T-helper 9 cell (primary cell): ENCODE results near the gene SULF2.

Experiments used
- DNase-seq: peaks from one replicate; pipeline ENCODE4 v3.0.0-alpha.2; 2020

Gene SULF2

DNA sequence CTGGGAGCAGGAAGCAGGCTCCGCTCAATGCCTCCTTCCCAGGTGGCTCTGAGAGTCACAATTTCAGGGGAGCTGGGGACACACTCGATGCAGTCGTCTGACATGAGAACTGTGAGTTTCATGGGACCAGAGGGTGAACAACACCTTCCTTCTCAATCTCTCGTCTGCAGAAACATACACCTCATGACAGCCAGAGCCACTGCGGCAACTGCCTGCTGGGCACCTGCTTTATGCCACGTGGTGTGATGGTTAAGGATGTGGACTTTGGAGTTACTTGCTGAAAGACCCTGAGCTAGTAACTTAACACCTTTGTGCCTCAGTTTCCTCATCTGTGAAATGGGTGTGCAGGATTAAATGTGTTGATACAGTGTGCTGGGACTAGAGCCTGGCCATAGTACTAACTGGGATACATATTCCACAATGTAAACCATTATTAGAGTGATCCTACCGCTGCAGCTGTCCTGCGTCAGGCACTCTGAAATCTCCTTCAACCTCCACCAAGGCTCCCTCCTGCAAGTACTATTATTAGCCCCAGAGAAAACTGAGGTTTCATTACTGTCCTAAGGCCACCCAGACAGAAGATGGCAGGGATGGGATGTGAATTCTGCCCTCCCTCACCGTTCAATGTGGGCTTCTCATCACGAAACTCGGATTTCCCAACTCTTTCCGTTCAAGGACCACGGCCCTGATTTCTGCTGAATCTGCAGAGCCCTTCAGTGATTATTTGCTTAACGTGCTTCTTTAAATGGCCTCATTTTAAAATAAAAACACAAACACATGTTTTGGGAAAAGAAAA lies 24.4 kb downstream of the SULF2 start:
- DNase-seq: no peak

DNA sequence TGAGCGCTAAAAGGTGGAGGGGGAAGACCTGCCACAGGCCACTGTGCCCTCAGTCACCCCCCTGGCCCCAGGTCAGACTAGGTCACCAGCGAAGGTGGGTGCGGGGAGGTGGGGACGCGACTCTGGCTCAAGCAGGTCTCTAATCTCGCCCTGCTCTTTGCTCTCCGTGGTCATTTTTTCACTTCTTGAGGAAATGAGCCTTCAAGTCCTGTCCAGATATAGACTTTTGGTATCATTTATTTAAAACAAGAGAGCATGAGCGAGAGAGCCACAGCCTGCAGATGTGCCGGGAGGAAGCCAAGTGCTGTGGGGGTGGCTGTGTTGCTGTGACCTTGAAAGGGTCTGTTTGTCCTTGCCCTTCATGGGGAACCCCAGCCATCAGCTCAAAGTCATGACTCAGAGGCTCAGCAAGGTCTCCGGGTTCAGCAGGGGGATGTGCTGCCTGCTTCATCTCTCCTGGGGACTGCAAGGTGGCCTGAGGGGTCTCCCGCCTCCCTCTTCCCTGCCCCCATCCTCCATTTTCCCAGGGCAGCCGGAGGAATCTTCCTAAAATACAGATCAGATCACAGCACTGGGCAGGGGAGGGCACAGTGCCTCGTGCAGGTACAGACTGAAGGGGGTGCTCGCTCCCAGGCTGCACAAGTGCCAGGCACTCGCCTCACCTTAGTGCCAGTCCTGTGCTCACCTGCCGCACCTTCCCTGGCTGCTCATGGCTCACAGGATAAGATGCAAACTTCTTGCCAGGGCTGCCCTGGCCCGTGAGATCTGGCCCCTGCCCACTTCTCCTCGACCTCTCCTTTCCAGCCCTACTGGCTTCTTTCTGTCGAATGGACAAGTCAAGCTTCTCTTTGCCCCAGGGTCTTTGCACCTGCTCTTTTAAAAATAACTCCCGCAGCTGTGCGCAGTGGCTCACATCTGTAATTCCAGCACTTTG lies 26.5 kb downstream of the SULF2 start:
- no peak for DNase-seq

DNA sequence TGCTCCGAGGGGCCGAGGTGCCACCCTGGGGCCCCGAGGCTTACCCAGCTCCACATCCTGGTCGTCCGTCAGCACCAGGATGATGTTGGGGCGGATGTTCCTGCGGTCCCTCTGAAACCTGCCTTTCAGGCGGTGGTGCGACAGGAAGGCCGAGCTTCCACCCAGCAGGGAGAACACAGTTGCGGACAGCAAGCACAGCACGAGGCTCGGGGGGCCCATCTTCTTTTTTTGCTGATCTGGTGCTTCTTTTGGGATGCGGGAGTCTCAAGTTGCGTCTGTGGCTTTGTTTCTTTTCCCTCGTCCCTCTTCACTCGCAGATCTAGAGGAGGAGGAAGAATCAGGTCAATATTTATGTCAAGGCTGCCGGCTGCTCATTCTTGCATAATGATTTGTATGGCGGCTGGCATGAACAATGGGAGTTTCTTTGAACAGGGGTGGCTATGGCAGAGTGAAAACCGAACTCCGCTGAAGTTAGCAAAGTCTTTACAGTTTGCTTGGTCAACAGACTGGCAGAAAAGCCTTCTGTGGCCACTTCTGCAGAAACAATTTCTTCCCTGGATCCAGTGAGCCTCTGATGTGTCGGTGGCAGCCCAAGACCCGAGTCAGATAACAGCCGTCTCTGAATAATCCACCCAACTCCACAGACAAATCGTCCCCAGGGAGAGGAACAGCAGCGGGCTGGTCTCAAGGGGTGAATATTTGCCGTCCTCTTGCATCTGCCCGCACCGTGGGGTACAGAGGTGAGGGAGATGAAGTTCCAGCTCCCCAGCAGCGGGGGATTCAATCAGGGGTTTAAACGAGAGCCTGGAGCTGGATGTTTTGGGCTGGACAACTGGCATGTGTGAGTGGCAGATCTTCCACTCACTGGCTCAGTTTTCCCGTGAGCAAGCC lies 27.9 kb downstream of the SULF2 start:
- DNase-seq: no peak

DNA sequence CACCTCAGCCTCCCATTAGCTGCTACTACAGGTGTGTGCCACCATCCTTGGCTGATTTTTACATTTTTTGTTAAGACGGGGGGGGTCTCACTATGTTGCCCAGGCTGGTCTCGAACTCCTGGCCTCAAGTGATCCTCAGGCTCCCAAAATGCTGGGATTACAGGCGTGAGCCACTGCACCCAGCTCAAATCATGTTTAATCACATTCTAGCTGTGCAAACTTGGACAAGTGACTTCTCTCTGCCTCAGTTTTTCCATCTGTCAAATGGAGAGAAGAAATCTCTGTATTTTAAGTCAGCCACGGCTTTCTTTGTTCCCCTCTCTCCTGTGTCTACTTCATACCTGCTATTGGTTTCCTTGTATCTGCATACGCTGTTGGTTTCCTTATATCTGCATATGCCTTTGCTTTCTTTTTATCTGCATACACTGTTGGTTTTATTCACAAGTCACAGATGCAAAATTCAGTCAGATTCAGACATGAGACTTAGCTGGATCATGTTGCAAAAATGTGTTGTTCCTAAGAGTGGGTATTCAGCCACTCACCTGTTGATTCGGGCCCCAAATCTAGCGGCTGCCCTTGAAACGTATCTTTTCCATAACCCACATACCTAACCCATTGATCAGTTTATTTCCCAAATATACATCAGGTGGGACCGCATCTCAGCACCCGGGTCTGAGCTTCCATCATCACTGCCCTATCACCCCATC lies 30.2 kb downstream of the SULF2 start:
- no peak for DNase-seq

DNA sequence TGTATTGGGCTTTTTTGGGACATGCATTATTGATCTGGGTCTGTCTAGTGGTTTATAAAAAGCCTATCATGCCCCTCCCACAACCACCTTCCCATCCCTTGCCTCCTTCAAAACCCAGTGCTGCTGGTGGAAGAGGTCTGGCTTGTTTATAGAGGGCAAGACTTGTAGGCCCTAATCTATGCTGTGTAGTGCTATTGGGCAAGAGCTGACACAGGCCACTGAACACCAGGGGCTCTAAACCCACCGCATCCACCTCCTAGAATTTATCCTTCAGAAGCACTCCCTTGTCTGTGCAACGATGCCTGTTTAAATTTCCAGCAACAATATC lies 30.9 kb downstream of the SULF2 start:
- DNase-seq: no peak

DNA sequence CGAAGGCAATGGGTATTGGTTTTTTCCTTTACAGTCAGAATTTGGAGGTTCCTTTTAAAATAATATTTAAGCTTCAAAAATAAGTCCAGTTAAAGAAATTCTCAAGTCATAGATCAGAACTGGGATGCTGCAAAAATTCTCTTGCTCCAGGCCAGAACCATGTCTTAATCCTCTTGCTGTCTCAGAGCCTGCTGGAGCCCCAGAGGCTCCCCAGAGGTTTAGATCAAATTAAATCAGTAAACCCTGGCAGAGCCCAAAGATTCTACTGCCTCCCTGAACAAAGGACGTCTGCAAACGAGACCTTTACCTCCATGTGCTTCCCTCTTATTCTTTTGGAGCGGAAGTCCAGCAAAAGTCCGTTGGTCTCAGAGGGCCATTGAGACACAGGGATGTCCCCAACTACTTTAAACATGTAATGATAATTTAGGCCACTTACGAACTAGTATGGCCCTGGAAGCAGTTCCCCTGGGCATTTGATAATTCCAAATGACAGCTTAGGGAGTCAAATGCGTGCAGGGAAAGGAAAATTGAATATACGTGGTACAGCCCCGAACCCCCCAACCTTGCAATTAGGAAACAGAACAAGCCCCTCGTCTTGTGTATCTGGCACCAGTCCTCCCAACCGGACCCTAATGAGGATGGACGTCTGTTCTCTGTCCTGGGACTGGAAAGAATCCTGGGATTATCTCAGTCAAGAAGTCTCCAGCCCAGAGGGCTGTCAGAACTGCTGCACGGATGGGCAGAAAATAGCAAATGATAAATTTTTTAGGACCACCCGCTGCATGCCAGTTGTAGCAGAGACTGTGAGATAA lies 31.5 kb downstream of the SULF2 start:
- DNase-seq: no peak

DNA sequence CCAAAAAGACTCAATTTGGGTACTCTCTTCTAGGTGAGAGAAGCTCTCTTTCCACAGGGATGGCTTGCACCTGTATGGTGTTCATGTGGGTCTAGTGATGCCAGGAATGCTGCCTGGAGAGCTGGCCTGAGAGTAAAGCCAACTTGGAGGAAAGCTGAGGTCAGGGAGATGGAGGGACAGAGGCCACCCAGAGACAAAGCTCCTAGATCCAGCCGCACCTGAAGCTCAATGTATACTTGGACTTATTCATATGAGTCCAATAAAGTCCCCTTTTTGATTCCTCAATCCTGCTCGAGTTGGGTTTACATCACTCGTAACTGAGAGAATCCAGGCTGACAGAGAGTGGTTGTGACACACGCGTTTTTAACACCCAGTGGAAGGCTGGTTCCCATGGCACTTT lies 33.8 kb downstream of the SULF2 start:
- DNase-seq: no peak

DNA sequence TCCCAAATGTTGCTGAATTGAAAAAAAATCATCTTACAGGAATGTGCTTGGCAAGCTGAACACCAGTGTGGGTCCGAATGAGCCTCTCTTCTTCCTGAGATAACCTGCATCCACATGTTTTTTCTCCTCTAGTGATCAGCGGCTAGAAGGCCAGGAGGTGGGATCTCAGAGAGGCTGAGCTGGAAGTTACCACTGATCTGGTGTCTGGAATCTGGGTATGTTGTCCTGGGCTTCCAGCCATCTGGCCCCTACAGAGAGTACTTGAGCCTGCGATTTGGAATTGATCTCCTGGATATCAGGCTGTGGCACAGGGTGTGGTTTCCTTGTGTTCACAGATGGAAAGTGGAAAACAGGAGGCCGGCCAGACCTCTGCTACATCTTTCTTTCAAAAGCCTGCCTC lies 35.9 kb downstream of the SULF2 start:
- DNase-seq: no peak

DNA sequence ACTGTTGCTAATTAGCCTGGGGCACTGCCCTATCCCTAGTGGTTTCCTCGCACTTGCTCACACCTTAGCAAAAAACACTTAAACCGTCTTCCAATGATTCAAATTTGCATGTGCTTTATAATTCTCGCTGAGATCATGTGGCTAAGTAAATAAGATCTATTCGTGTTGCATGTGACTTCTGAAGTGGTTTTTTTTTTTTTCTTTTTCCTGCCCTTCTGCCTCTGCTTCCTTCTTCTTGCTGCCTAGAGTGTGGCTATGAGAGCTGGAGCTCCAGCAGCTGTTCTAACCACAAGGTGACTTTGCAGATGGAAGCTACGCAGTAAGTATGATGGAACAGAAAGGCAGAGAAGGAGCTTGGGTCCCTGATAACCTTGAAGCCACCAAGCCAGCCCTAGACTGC lies 36.5 kb downstream of the SULF2 start:
- DNase-seq: no peak

DNA sequence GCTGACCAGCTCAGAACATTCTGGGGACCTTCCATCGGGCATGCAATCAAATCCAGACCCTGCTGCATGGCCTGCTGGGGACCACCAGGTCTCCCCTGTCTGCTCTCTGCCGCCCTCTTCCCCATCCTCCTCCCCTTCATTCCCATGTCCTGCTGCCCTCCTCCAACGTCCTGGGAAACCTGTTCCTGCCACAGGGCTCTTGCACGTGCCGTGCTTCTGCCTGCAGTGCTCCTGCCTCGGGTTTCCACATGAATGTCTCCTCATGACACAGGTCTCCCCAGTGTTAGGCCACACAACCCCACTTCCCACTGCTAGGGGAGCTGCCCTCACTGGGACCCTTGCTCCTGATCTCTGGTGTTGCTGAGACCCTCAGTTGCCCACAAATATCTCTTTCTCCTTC lies 37.2 kb downstream of the SULF2 start:
- DNase-seq: no peak

DNA sequence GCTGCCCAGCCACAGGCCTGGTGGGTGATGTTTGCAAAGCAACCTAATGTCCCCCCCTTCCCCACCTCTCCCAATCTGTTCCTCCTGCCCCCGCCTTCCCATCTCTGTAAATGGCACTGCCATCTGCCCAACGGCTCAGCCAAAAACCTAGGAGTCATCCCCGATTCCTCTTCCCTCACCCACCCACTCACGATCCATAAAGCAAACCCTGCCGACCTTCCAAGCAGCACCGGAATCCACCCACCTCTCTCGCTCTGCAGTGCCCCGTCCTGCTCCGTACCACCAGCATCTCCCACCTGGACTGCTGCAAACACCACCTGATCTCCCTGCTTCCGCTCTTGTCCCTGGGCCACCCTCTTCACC lies 37.6 kb downstream of the SULF2 start:
- no peak for DNase-seq

DNA sequence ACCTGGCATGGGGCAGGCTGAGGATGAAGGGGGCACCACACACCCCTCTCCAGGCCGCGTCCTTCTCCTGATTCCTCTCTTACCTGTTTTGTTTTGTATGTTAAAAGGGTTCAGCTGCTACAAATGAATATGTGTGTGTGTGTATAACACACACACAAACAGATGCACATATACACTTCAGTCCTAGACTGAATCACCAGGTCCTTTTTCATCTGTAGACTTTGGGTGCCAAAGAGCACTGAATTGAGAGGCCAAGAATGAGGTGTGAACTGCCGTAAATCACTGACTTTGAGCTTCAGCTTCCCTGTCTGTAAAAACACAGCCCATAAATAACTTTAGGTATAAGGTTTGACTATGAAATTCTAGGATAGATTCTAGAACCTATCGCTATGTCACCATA lies 40.5 kb downstream of the SULF2 start:
- DNase-seq: no peak

DNA sequence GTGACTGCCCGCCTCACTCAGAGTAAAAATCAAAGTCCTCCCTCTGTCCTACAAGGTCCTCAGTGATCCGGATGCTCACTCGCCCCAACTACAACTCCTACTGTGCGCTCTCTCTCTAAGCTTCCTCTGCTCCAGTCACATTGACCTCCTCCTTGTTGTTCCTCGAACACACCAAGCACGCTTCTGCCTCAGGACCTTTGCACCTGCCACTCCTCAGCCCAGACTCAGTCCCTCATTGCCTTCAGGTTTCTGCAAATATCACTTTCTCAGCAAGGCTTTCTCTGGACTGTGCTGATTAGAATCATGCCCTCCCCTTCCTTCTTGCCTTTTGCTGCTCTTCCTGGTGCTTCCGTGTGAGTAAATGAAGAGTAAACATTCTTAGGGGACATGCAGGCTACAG lies 41.6 kb downstream of the SULF2 start:
- DNase-seq: no peak

DNA sequence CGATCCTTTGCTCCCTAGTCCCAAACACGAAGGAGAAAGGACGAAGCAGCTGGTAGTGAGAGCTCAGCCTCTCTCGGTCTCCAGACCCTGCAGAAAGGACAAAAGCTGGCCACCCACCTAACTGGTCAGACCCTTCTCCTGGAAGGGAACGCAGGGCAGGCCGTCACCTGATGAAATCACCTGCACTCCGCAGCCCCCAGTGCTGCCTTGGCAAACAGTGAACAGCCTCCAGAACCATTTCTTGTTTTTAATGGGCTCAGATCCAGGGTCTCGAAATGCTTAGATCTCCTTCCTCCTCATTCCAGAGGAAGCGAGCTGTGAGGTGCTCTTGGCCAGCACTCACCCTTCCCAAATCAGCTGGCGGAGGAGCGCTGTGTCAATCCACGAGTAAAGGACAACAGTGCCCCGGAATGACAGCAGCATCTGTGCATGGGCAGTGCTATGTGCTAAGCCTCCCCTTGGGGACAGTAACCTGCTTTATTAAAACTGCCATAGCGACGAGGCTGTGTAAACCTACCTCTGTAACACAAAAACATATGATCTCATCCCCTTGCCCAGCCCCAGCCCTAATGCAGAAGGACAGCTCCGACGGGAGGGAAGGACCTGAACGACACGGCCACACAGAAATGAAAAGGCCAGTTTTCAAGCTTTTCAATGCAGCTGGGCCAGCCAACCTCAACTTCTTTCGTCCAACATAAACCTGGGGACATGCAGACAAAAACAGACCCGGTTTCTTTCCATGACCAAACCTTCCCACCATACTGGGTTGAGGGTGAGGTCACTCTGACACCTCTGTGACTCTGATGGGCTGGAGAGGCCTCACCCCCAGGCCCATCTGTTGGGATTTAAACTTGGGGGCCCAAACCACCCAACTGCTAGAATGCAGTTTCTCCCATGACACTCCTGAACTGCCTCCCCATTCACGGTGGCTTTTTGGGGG lies 43.3 kb downstream of the SULF2 start:
- no peak for DNase-seq

DNA sequence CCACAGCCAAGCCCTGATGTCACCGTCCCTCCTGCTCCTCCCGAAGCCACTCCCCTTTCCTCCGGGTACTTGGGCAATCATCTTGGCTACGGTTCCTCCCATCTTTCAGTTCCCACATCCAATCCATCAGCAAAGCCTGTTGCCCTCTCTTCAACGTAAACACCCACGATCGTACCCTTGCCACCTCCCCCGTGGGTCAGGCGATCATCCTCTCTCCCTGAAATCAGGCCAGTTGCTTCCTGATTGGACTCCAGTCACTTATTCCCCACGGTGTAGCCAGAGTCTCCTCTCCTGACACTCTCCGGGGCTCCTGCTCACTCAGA lies 44.5 kb downstream of the SULF2 start:
- DNase-seq: no peak

DNA sequence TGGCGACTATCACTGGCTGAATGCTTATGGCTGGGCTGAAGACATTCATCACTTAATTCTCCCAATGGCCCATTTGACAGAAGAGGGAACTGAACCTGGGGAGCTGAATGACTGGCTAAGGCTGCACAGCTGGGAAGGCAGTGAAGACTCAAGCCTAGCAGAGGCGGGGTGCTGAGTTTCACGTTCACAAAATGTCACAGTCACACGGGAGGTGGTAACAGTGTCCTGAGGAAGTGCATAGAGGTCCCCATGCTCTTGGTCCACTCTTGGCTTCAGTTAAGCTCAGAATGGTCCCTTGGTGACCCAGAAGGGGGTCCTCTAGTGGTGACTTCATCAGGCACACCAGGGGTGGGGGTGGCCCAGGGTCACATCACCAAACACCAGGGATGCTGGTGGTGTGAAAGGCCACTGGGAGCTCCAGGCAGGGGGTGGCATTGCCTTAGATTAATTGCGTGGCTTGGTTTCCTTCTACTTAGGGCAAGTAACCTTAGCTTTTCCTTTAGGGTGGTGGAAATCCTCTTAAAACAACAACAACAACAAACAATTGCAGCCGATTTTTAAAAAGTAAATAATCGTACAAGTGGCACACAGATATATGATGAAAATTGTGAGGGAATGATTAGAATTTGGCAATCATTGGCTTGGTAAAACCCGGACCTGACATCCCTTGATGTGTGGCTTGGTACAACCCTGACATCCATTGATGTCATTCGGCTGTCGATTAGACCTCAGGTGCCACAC lies 45.0 kb downstream of the SULF2 start:
- no peak for DNase-seq

DNA sequence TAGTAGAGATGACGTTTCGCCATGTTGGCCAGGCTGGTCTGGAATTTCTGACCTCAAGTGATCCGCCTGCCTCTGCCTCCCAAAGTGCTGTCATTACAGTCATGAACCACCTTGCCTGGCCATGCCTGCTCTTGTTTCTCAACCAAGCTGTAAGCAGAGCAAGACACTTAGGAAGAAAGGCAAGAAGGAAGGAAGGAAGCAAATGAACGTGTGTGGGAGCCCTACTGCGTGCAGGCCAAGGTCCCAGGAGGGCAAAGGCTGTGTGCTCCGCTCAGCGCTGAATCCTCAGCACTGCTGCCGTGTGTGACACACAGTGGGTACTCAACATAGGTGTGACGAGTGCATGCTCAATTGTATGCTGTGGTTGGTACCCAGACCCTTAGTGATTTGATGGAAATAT lies 47.4 kb downstream of the SULF2 start:
- no peak for DNase-seq

DNA sequence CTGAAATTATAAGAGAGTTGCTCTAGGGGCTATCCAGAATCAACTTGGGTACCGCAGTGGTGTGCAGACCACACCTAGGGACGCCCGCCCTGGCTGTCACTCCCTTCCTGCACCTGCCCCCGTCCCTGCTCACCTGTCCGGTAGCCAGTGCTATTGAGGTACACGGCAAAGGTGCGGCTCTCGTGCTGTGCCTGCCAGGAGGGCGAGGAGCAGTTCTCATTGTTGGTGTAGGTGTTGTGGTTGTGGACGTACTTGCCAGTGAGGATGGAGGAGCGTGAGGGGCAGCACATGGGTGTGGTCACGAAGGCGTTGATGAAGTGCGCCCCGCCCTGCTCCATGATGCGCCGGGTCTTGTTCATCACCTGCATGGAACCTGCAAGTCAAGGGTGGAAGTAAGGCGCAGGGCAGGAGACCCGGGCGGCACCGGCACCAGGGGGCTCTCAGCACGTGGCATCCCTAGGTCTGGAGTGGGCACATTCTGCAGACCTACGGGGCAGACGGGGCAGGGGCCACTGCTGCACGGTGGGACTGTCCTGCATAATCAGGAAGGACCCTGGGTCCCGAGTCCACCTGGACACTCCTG lies 48.6 kb downstream of the SULF2 start:
- DNase-seq: no peak
